ENCODE measurements around the gene MORN1.

MORN1 gene

GRCh38 chr1:2318314-2319278 lies 72.8 kb downstream of the MORN1 start:
- Histone ChIP-seq H3K4me1 (no peaks in the 10 kb centered on the region), H3K4me3 (ENCODE audit: low read depth, low read length) (no peak overlapping the region), H2AFZ (no peak overlapping the region), H3K9me3 (ENCODE audit: control insufficient read depth, low read length) (no peaks in the 10 kb centered on the region), H3K9ac (no peak overlapping the region), H3K27ac (no peak overlapping the region), H3K79me2 (no peaks in the 10 kb centered on the region), H3K36me3 (ENCODE audit: control insufficient read depth, insufficient read depth, low read length) (no peaks in the 10 kb centered on the region), H3K4me2 (ENCODE audit: low read length) (no peak overlapping the region), H3K27me3 (ENCODE audit: control insufficient read depth, insufficient read depth, low read length) (no peaks in the 10 kb centered on the region)
- TF ChIP-seq CTCF (IDR thresholded peaks at IDR 0.05), result no peak

DNA sequence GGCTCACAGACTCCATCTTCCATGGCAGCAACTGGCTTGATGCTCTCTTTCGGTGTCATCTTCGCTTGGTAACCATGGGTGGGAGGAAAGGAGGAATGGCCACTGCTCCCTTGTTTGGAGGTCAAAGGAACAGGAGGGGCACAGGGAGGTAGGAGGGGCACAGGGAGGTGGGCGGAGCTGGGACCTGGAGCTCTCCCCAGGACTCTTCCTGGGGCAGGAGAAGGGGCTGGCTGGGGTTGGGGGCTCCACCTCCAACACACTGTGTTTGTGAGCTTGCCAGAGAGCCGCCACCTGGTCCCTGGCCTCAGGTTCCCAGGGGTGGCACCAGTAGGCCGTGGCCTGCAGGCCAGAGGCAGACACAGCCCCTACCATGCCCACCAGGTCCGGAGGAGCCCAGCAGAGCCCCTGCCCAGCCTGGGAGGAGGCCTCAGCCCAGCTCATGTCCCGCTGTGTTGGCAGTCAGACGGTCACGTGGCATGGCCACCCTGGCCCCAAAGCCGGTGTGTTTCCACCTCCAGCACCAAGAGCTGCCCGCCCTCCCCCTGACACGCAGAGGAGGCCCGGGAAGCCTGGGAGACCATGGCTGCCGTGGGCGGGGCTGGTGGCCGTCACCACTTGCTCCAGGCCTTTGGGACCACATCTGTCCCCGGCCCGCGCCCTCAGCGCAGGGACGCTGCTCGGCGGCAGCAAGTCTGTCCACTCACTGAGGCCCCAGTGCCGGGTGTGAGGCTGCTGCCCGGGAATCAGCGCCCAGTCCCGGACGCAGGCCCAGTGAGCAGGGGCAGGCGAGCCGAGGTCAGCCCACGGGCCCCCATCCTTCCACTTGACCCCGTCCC lies 73.9 kb downstream of the MORN1 start:
- Histone ChIP-seq H3K4me2 (ENCODE audit: low read length) (no peak overlapping the region), H3K79me2 (no peaks in the 10 kb centered on the region), H3K9ac (no peak overlapping the region), H3K4me1 (no peaks in the 10 kb centered on the region), H3K9me3 (ENCODE audit: control insufficient read depth, low read length) (no peaks in the 10 kb centered on the region), H3K27me3 (ENCODE audit: control insufficient read depth, insufficient read depth, low read length) (no peaks in the 10 kb centered on the region), H2AFZ (no peak overlapping the region), H3K36me3 (ENCODE audit: control insufficient read depth, insufficient read depth, low read length) (no peaks in the 10 kb centered on the region), H3K4me3 (ENCODE audit: low read depth, low read length) (no peak overlapping the region), H3K27ac (no peak overlapping the region)
- no peak for TF ChIP-seq CTCF (IDR thresholded peaks at IDR 0.05)

DNA sequence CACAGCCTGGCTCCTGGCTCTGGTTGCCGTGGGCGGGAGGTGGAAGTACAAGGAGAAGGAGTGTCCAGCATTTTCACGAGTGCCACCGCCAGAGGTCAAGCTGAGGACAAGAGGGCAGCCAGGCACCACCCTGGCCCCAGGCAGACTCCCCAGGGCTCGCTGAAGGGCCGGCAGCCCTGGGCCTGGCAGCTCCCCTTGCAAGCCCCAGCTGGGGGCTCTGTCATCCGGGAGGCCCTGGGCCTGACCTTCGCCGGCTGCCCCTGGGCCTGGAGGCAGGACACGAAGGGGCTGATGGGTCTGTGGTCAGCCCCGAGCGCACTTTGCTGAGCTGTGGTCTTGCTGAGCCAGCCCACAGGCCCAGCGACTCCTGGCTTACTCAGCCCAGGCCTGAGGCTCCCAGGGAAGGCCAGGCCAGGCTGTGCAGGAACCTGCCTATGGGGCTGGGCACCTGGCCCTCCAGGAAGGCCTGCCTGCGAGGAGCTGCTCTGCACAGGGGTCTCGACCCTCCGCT lies 74.8 kb downstream of the MORN1 start:
- Histone ChIP-seq H3K4me1 (no peaks in the 10 kb centered on the region), H3K9ac (no peak overlapping the region)

GRCh38 chr1:2315674-2316450 lies 75.5 kb downstream of the MORN1 start:
- Histone ChIP-seq H2AFZ (no peak overlapping the region), H3K4me1 (no peaks in the 10 kb centered on the region), H3K4me2 (ENCODE audit: low read length) (no peak overlapping the region), H3K27me3 (ENCODE audit: control insufficient read depth, insufficient read depth, low read length) (no peaks in the 10 kb centered on the region), H3K9ac (no peak overlapping the region), H3K79me2 (no peaks in the 10 kb centered on the region), H3K36me3 (ENCODE audit: control insufficient read depth, insufficient read depth, low read length) (no peaks in the 10 kb centered on the region), H3K4me3 (ENCODE audit: low read depth, low read length) (no peak overlapping the region), H3K9me3 (ENCODE audit: control insufficient read depth, low read length) (no peaks in the 10 kb centered on the region), H3K27ac (no peak overlapping the region)
- no peak for TF ChIP-seq CTCF (IDR thresholded peaks at IDR 0.05)

More for the DNA sequence above, 74.8 kb downstream of the MORN1 start:
- H3K27ac ChIP-seq, result no peak overlapping the region
- no peaks in the 10 kb centered on the region for H3K9me3 ChIP-seq (ENCODE audit: control insufficient read depth, low read length)
- no peaks in the 10 kb centered on the region for H3K79me2 ChIP-seq
- no peak for TF ChIP-seq CTCF (IDR thresholded peaks at IDR 0.05)
- H3K36me3 ChIP-seq (ENCODE audit: control insufficient read depth, insufficient read depth, low read length), result no peaks in the 10 kb centered on the region
- H2AFZ ChIP-seq, result no peak overlapping the region
- no peaks in the 10 kb centered on the region for H3K27me3 ChIP-seq (ENCODE audit: control insufficient read depth, insufficient read depth, low read length)
- H3K4me3 ChIP-seq (ENCODE audit: low read depth, low read length), result no peak overlapping the region
- H3K4me2 ChIP-seq (ENCODE audit: low read length), result no peak overlapping the region

Measured in parathyroid adenoma (tissue), 2 donors.